HS-5 (cell line): ENCODE measurements around the gene MUCL1.

Experiments
- DNase-seq: peaks from one replicate; pipeline ENCODE4 v3.0.0-alpha.2; 2012; ENCODE audit warnings: low read depth

The MUCL1 gene

DNA sequence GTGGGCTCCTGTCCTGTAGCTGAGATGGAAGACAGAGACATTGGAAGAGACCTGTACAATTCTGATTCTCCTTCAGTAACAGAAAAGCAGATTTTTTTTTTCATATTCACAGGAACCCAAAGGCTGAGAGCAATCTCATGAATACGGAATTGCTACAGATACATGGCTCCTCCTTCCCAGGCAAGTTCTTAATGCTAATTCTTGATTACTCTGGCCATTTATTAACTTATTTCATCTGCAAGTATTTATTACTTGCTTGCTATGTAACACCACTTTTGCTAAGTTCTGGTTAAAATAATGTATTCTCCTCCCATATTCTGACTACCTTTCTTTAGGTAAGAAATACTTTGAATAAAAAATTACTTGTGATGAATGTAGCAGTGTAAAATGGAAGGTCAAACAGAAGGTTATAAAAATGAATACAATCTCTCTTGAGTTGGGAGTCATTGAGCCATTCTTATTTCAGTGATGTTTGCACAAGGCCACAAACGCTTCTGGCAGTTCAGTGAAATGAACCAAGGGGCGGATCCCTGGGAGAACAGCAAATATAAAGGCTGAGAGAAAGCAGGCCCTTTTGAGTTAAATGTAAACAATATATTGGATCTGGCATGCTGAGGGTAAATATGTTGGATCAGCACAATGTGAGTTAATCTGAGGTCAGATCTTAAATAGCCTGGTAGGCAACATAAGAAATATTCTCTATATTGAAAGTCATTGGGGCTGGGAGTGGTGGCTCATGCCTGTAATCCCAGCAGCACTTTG lies 37.6 kb downstream of the MUCL1 start:
- DNase-seq: no peak
